GM10248 (cell line): ENCODE results near the gene OR6S1.

Experiments used
- CTCF ChIA-PET: fragments of 300-600 bp; sonication (Branson Sonifier 250); formaldehyde crosslinking; extraction: SDS; loops from one replicate; lab custom pipeline; 2021; ENCODE audit warnings: antibody characterized with exemption; lab: Yijun Ruan, JAX
- POLR2A ChIA-PET: fragments of 350-650 bp; sonication (Branson Sonifier 250); formaldehyde crosslinking; extraction: SDS; loops from one replicate; lab custom pipeline; 2020; ENCODE audit warnings: antibody characterized with exemption; lab: Yijun Ruan, JAX
- DNase-seq: peaks from one replicate; pipeline ENCODE4 v3.0.0; 2012; ENCODE audit errors: extremely low spot score
- TF ChIP-seq, protein P1 (sequence below): IDR thresholded peaks from 2 replicates; pipeline ENCODE4 v1.5.1; 2012; ENCODE audit warnings: mild to moderate bottlenecking, low read depth; ENCODE audit errors: extremely low read depth, missing control alignments, control extremely low read depth

Gene OR6S1, protein sequence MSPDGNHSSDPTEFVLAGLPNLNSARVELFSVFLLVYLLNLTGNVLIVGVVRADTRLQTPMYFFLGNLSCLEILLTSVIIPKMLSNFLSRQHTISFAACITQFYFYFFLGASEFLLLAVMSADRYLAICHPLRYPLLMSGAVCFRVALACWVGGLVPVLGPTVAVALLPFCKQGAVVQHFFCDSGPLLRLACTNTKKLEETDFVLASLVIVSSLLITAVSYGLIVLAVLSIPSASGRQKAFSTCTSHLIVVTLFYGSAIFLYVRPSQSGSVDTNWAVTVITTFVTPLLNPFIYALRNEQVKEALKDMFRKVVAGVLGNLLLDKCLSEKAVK

DNA sequence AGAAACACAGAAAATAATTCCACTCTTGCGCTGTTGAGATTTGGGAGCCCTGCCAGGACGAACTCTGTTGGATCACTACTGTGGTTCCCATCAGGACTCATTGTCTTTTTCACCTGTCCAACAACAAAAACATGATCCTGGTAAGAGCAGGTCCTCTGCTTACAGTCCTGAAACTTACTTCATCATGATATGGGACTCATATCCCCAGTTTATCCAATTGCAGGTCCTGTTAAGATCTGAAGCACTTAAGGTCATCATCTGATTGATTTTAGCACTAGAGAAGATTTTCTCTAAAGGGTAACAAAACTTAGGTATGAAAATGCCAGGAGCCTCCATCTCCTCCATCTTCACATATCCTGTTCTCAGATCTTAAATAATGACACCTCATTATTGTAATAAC, at the start of gene OR6S1:
Gene OR6S1, minus strand, starts transcription at position 101 of the 400 bp plus-strand sequence. Its CDS starts 0 bp downstream, at position 101.
- ChIA-PET POLR2A (no interaction called here), CTCF (no interaction called here)
- DNase-seq: no peak
- TF ChIP-seq, protein P1, sequence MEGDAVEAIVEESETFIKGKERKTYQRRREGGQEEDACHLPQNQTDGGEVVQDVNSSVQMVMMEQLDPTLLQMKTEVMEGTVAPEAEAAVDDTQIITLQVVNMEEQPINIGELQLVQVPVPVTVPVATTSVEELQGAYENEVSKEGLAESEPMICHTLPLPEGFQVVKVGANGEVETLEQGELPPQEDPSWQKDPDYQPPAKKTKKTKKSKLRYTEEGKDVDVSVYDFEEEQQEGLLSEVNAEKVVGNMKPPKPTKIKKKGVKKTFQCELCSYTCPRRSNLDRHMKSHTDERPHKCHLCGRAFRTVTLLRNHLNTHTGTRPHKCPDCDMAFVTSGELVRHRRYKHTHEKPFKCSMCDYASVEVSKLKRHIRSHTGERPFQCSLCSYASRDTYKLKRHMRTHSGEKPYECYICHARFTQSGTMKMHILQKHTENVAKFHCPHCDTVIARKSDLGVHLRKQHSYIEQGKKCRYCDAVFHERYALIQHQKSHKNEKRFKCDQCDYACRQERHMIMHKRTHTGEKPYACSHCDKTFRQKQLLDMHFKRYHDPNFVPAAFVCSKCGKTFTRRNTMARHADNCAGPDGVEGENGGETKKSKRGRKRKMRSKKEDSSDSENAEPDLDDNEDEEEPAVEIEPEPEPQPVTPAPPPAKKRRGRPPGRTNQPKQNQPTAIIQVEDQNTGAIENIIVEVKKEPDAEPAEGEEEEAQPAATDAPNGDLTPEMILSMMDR: no peak

DNA sequence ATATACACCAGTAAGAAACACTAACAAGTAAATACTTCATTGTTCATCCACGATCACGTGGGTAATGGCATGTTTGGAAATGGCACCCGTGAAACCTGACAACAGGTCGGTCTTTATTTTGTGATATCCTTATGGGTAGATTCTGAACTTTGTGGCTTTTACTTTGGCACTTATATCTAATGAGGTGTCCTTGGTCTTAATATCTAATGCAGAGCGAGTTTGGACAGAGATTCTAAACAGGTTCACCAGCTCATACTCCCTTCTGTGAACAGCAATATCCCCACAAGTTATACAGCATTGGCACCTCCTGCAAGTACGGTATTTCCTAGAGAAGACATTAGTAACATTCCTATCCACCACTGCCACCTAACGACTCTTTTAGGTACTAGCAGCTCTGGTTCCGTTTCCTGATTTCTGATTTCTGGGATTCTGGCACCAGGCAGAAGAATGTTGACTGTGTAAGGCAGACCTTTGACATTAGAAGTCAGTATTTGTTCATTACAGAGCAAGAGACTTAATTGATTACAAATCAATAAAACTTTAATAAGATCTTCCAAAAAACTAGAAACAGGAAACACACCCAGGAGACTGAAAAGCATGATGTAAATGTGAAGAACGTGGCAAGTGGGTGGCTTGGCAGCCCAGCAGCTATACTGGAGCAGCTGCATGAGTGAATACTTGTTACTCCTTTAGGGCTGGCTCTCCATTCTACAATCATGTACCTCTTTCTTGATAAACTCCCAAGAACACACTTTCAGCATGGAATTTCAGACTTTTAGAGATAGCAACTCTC, 49.6 kb upstream of the OR6S1 start:
- POLR2A ChIA-PET: interaction anchor here (0.6 kb wide), 1 partner anchor 85 kb away, joined by 3 read pairs; no protein-coding TSS in a partner anchor
- TF ChIP-seq, protein P1: peak; percentile 76
- CTCF ChIA-PET: interaction anchor here (0.7 to 8.8 kb wide), 45 partner anchors 10 to 401 kb away, joined by 3 to 128 read pairs (median 4); no protein-coding TSS in a partner anchor
- DNase-seq: peak; percentile 69

DNA sequence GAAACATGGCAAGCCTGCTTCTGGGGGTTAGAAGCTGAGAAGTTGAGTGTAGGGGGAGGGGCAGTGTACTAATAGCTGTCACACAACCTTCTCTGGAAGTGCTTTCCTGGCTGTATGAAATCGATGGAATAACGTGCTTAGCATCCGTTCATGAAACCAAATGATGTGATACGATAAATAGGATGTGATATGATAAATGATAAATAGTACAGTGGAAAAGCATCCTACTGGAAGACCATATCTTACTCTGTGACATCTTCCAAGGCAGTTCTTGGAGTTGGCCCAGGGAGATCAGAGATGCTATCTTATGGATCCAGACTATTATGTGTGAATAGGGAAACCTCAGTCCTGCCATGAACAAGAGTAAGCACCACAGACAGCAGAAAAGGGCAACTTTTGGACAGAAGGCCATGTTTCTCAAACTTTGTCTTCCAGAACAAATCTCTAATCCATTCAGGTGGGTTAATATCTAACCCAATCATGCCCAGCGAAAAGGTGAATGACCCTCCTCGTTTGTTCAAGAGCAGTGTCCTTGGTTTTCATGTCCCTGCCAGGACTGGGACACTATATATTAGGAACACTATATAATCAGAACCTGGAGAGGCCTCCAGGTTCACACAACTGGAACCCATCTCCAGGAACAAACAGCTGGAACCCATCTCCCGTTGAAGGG, 46.8 kb upstream of the OR6S1 start, which contains the start of gene ANG:
Gene ANG, plus strand, starts transcription at position 598 of the 673 bp plus-strand sequence. CDS start 4,801 bp downstream, outside the sequence.
- ChIA-PET CTCF (interaction anchor here (0.7 to 13.8 kb wide), 7 partner anchors 9 to 283 kb away, joined by 3 to 199 read pairs (median 5); no protein-coding TSS in a partner anchor), POLR2A (no interaction called here)
- no peak for DNase-seq
- TF ChIP-seq, protein P1: no peak

DNA sequence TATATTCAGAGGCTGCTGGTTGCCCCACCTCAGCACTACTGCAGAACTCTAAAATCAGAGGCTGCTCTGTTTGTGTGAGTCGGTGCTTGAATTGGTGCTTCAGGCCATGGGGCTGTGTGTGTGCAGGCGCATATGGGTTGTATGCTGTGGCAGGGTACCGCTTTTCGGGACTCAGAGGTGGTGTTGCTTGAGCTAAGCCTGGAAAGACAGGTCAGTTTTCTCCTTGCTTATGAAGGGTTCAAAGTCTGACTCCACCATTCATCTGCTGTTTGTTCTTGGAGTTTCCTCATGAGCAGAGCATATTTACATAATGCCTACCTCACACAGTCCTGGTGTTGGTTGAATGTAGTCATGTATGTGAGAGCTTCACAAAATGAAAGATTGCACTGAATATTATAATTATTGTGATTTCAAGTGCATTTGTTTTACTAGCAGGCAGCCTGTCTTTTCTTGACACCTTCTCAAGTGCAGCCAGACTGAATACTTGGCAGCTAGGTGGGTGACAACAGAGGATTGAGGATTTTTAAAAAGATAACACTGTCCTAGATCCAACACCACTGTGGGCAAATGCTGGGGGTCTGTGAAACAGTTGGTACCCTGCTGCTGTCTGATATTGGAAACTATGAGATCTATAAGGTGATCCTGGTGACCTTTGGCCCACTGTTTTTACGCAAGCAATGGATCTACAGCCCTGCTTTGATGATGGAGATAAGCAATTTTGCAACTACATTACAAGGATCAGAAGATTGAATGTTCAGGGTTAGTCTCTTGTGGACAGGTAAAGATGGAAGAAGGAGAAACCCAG, 46.1 kb upstream of the OR6S1 start:
- TF ChIP-seq, protein P1: no peak
- ChIA-PET CTCF (interaction anchor here (0.8 to 13.8 kb wide), 7 partner anchors 10 to 284 kb away, joined by 3 to 199 read pairs (median 5); no protein-coding TSS in a partner anchor), POLR2A (no interaction called here)
- no peak for DNase-seq

DNA sequence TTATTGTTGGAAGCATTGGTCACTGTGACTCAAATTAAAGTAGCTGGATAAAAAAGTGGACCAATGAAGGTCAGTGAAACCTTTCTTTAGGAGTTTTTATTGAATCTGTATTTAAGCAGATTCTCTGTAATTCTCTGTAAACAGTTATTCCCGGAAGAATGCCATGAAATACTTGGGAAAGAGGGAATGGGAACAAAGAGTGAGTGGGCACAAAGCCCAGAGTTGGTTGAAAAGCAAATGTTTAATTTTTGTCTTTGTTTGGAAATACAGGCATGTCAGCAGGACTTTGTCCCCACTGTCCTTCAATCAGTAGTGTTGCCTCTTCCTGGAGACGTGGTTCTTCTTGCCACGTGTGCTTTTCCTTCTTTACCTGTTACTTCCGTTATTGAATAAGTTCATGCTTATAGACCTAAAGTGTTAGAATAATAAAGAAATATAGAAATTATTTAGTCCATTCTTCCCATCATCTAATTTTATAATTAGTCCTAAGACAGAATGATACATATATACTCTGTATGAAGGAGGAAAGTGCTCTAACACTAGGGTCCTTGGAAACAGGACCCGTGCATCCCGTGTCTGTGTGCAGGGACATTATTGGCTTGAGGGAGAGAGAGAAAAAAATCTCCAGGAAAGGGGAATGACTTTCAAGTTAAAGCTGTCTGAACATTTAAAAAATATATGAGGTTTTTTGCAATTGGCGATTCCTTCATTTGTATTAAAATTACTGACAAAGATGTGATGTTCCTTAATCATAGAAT, 45.1 kb upstream of the OR6S1 start:
- ChIA-PET CTCF (interaction anchor here (0.8 to 13.8 kb wide), 6 partner anchors 11 to 285 kb away, joined by 3 to 199 read pairs (median 10); no protein-coding TSS in a partner anchor), POLR2A (no interaction called here)
- DNase-seq: no peak
- TF ChIP-seq, protein P1: no peak
